ENCODE data around the gene ARVCF.

ARVCF gene

GRCh38 chr22:20002636-20003035 lies 14.0 kb downstream of the ARVCF start:
- Histone ChIP-seq H3K27ac (ENCODE audit: low read depth, low read length) (no peak overlapping the region), H3K9ac (ENCODE audit: low read length) (no peak overlapping the region), H3K9me3 (ENCODE audit: control insufficient read depth, insufficient read depth, low read depth, low read length) (peaks cover 15% of the 10 kb centered on the region), H3K36me3 (ENCODE audit: control insufficient read depth, insufficient read depth, low read length) (no peaks in the 10 kb centered on the region), H3K4me3 (ENCODE audit: low read depth, low read length) (no peak overlapping the region), H3K27me3 (ENCODE audit: control insufficient read depth, insufficient read depth, low read length) (no peaks in the 10 kb centered on the region), H3K4me1 (ENCODE audit: control insufficient read depth, insufficient read depth, low read length) (peaks cover 39% of the 10 kb centered on the region)

GRCh38 chr22:20002128-20002527 lies 14.5 kb downstream of the ARVCF start:
- no peak overlapping the region for H3K9ac ChIP-seq (ENCODE audit: low read length)

DNA sequence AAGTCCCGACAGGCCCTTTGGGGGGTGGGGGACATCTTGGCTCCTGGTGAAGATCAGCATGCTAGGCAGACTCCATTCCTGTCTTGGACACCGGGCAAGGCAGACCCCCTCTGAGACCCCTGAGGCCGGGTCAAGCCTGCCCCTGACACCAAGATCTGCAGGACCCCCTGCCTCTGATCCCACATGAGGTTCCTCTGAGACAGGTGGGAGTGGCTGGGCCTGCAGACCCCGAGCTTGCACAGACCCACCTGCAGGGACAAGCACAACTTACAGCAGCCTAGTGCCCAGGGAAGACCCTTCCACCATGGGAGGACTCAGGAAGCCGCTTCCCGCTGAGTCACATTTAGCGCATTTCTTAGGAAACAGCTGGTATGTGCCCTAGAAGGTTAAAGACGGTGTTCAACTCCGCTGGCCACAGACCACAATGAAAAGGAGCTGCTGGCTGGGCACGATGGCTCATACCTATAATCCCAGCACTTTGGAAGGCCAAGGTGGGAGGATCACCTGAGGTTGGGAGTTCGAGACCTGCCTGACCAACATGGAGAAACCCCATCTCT lies 15.5 kb downstream of the ARVCF start:
- H3K4me1 ChIP-seq (ENCODE audit: control insufficient read depth, insufficient read depth, low read length), result peaks cover 35% of the 10 kb centered on the region
- no peak overlapping the region for H3K27ac ChIP-seq (ENCODE audit: low read depth, low read length)
- no peak overlapping the region for H3K4me3 ChIP-seq (ENCODE audit: low read depth, low read length)
- H3K9ac ChIP-seq (ENCODE audit: low read length), result no peak overlapping the region
- H3K36me3 ChIP-seq (ENCODE audit: control insufficient read depth, insufficient read depth, low read length), result no peaks in the 10 kb centered on the region
- peaks cover 15% of the 10 kb centered on the region for H3K9me3 ChIP-seq (ENCODE audit: control insufficient read depth, insufficient read depth, low read depth, low read length)
- H3K27me3 ChIP-seq (ENCODE audit: control insufficient read depth, insufficient read depth, low read length), result no peaks in the 10 kb centered on the region

More at GRCh38 chr22:20002128-20002527, 14.5 kb downstream of the ARVCF start:
- Histone ChIP-seq H3K4me3 (ENCODE audit: low read depth, low read length) (no peak overlapping the region), H3K36me3 (ENCODE audit: control insufficient read depth, insufficient read depth, low read length) (no peaks in the 10 kb centered on the region), H3K9me3 (ENCODE audit: control insufficient read depth, insufficient read depth, low read depth, low read length) (peaks cover 15% of the 10 kb centered on the region), H3K4me1 (ENCODE audit: control insufficient read depth, insufficient read depth, low read length) (peaks cover 35% of the 10 kb centered on the region), H3K27ac (ENCODE audit: low read depth, low read length) (no peak overlapping the region), H3K27me3 (ENCODE audit: control insufficient read depth, insufficient read depth, low read length) (no peaks in the 10 kb centered on the region)

GRCh38 chr22:20000246-20001081 lies 16.2 kb downstream of the ARVCF start:
- H3K27me3 ChIP-seq (ENCODE audit: control insufficient read depth, insufficient read depth, low read length), result no peaks in the 10 kb centered on the region
- H3K4me3 ChIP-seq (ENCODE audit: low read depth, low read length), result no peak overlapping the region
- H3K9ac ChIP-seq (ENCODE audit: low read length), result no peak overlapping the region
- no peaks in the 10 kb centered on the region for H3K36me3 ChIP-seq (ENCODE audit: control insufficient read depth, insufficient read depth, low read length)
- no peak overlapping the region for H3K27ac ChIP-seq (ENCODE audit: low read depth, low read length)
- peaks cover 35% of the 10 kb centered on the region for H3K4me1 ChIP-seq (ENCODE audit: control insufficient read depth, insufficient read depth, low read length)
- H3K9me3 ChIP-seq (ENCODE audit: control insufficient read depth, insufficient read depth, low read depth, low read length), result peaks cover 15% of the 10 kb centered on the region

DNA sequence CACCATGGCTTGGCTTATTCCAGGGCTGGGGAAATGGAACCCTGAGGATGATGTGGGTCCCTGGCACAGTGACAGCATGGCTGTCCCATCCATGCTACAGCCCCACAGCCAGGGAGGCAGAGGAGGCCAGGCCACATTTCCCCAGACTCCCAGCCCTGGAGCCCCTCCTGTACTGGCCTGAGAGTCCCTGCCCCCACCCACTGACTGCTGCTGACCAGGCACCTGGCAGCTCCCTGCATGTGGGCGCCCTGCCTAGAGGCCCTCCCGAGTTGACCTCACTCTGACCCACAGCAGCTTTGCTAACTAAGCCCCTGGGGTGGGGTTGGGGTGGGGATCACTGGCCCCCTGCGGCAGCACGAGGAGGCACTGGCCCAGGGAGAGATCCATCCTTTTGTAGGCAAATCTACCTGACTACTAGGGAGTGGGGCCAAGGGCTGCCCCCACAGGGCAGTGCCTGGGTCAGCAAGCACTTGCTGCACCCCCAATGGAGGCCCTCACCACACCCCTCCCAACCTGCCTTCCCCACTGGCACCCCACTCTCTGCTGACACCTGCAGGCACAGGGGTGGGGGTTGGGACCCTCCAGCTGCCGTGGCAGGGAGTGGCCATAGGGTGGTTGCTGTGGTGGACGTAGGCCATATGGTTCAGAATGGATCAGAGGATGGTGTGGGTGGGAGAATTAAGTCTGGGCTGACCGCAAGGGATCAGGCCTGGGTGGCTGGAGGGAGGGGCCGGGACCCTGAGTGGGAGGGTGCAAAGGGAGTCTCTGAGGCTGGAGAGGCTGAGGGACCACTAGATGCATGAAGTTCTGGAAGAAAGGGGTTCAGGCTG lies 17.4 kb downstream of the ARVCF start:
- H3K36me3 ChIP-seq (ENCODE audit: control insufficient read depth, insufficient read depth, low read length), result no peaks in the 10 kb centered on the region
- no peaks in the 10 kb centered on the region for H3K27me3 ChIP-seq (ENCODE audit: control insufficient read depth, insufficient read depth, low read length)
- H3K4me3 ChIP-seq (ENCODE audit: low read depth, low read length), result no peak overlapping the region
- peaks cover 35% of the 10 kb centered on the region for H3K4me1 ChIP-seq (ENCODE audit: control insufficient read depth, insufficient read depth, low read length)
- H3K9me3 ChIP-seq (ENCODE audit: control insufficient read depth, insufficient read depth, low read depth, low read length), result peaks cover 7% of the 10 kb centered on the region; the same call in 1 of the 2 replicates
- H3K27ac ChIP-seq (ENCODE audit: low read depth, low read length), result no peak overlapping the region
- no peak overlapping the region for H3K9ac ChIP-seq (ENCODE audit: low read length)

DNA sequence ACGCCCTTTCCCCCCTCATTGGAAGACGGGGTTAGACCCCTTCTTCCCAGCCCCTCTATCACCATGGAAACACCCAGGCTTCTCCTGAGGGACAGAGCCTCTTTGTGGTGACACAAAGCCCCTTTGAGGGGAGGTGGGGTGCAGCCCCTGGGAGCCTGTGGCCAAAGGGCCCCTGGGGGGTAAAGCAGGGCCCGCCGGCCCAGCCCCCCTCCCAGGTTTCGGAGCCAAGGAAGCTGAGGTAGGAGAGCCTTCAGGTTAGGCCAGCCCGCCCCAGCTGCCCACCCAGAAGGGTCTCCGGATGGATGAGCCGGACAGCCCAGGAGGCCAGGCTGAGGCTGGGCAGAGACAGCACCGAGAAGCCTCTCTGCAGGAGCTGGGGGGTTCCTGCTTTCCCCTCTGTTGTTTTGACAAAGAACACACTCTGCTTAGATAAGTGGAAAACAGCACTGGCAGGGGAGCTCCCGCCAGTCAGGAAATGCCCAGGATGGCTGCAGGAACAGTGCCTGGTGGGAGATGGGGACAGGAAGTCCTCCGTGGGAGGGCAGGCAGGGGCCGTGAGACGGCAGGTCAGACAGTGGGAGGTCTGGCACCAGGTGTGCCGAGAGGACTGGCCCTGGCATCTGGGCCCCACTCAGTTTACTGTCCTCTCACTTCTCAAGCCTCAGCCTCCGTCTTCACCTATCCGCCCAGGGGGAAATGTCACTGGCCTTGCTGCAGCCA lies 18.2 kb downstream of the ARVCF start:
- Histone ChIP-seq H3K27ac (ENCODE audit: low read depth, low read length) (no peak overlapping the region), H3K9me3 (ENCODE audit: control insufficient read depth, insufficient read depth, low read depth, low read length) (peaks cover 1% of the 10 kb centered on the region; the same call in 1 of the 2 replicates), H3K4me3 (ENCODE audit: low read depth, low read length) (no peak overlapping the region), H3K9ac (ENCODE audit: low read length) (no peak overlapping the region), H3K27me3 (ENCODE audit: control insufficient read depth, insufficient read depth, low read length) (no peaks in the 10 kb centered on the region), H3K36me3 (ENCODE audit: control insufficient read depth, insufficient read depth, low read length) (no peaks in the 10 kb centered on the region), H3K4me1 (ENCODE audit: control insufficient read depth, insufficient read depth, low read length) (peaks cover 35% of the 10 kb centered on the region)

- Histone ChIP-seq H3K27ac (ENCODE audit: low read depth, low read length) (no peak overlapping the region), H3K36me3 (ENCODE audit: control insufficient read depth, insufficient read depth, low read length) (no peaks in the 10 kb centered on the region), H3K4me3 (ENCODE audit: low read depth, low read length) (no peak overlapping the region), H3K9ac (ENCODE audit: low read length) (no peak overlapping the region), H3K4me1 (ENCODE audit: control insufficient read depth, insufficient read depth, low read length) (peaks cover 35% of the 10 kb centered on the region), H3K27me3 (ENCODE audit: control insufficient read depth, insufficient read depth, low read length) (no peaks in the 10 kb centered on the region), H3K9me3 (ENCODE audit: control insufficient read depth, insufficient read depth, low read depth, low read length) (no peaks in the 10 kb centered on the region)
Measured at GRCh38 chr22:19997561-19998231, 18.9 kb downstream of the ARVCF start.

DNA sequence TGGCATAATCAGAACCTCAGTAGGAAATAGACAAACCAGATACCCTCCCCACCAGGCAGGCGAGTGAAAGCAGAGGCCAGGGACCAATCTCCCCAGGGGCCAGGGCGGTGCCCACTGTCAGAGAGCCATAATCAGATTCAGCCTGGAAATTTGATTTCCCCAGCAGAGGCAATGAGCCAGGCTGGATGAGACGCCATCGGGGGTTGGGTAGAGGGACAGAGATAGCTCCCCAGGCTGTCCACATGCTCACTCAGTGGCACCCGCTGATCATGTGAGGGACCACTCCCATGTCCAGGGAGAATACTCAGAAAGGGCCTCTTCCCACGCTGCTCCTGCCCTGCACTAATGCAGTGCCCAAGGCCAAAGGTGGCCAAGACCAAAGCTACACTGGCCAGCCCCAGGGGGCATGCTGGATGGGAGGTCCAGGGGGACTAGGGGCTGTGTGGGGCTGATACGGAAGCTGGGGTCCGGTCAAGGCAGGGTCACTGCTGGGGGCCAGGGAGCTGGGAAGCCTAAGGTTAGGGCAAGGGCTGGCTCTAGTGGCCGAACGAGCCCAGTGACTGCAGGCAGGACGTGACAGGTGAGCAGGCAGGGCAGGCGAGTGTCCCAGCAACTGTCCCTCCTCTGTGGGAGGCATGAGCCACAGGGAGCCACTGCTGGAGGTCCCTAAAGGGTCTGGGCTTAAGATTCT lies 19.8 kb downstream of the ARVCF start:
- Histone ChIP-seq H3K27me3 (ENCODE audit: control insufficient read depth, insufficient read depth, low read length) (no peaks in the 10 kb centered on the region), H3K36me3 (ENCODE audit: control insufficient read depth, insufficient read depth, low read length) (no peaks in the 10 kb centered on the region), H3K9me3 (ENCODE audit: control insufficient read depth, insufficient read depth, low read depth, low read length) (no peaks in the 10 kb centered on the region), H3K4me3 (ENCODE audit: low read depth, low read length) (no peak overlapping the region), H3K4me1 (ENCODE audit: control insufficient read depth, insufficient read depth, low read length) (peaks cover 33% of the 10 kb centered on the region), H3K27ac (ENCODE audit: low read depth, low read length) (no peak overlapping the region), H3K9ac (ENCODE audit: low read length) (no peak overlapping the region)

- Histone ChIP-seq H3K27me3 (ENCODE audit: control insufficient read depth, insufficient read depth, low read length) (no peaks in the 10 kb centered on the region), H3K9me3 (ENCODE audit: control insufficient read depth, insufficient read depth, low read depth, low read length) (no peaks in the 10 kb centered on the region), H3K4me3 (ENCODE audit: low read depth, low read length) (no peak overlapping the region), H3K9ac (ENCODE audit: low read length) (no peak overlapping the region), H3K4me1 (ENCODE audit: control insufficient read depth, insufficient read depth, low read length) (peaks cover 24% of the 10 kb centered on the region), H3K36me3 (ENCODE audit: control insufficient read depth, insufficient read depth, low read length) (no peaks in the 10 kb centered on the region), H3K27ac (ENCODE audit: low read depth, low read length) (no peak overlapping the region)
Measured at GRCh38 chr22:19995611-19996339, 20.8 kb downstream of the ARVCF start.
